ENCODE measurements around the gene ETV1. TPM values are rescaled to one million over a fixed set of nuclear protein-coding genes. Genes with fewer than 3 reads are reported as not detected.

The ETV1 gene
- total and polyA plus RNA-seq, 2 donors from 2014 or later, result 2.0 to 28.6 TPM

- H3K4me1 ChIP-seq (ENCODE audit: control insufficient read depth in 2 of 3, insufficient read depth in 2 of 3, low read depth in 1 of 3, low read length in 3 of 3), result peaks cover 0 to 5% (median 4%) of the 10 kb centered on the region in 3 donors
- H3K27me3 ChIP-seq (ENCODE audit: control insufficient read depth, insufficient read depth, low read length), result no peaks in the 10 kb centered on the region
- H3K9ac ChIP-seq (ENCODE audit: low read length in 3 of 3), result peak overlapping the region in 1 of 3 donors; percentile 0
- no peak for TF ChIP-seq CTCF (IDR thresholded peaks at IDR 0.05; ENCODE audit: borderline replicate concordance, extremely low read depth, insufficient read depth)
- H3K4me3 ChIP-seq (ENCODE audit: low read length in 3 of 3), result peak overlapping the region in 1 of 3 donors; percentile 14
- no peak overlapping the region for H3K27ac ChIP-seq (ENCODE audit: low read depth in 2 of 2, low read length in 2 of 2)
- H3K36me3 ChIP-seq (ENCODE audit: control insufficient read depth in 2 of 3, insufficient read depth in 3 of 3, low read length in 3 of 3), result no peaks in the 10 kb centered on the region
- H3K9me3 ChIP-seq (ENCODE audit: control insufficient read depth in 2 of 3, insufficient read depth in 1 of 3, low read length in 3 of 3), result no peaks in the 10 kb centered on the region
- peak in 1 of 5 donors; percentile 12 for DNase-seq
- FAIRE-seq, result no peak
- intact Hi-C loops (cut with DNase I), result no loop called here
Observed at GRCh38 chr7:13984831-13985685, 4.4 kb downstream of the ETV1 start.

GRCh38 chr7:13984061-13984460 lies 5.4 kb downstream of the ETV1 start:
- no peak overlapping the region for H3K27ac ChIP-seq (ENCODE audit: low read depth in 2 of 2, low read length in 2 of 2)
- intact Hi-C loops (cut with DNase I), result no loop called here
- no peak for TF ChIP-seq CTCF (IDR thresholded peaks at IDR 0.05; ENCODE audit: borderline replicate concordance, extremely low read depth, insufficient read depth)
- FAIRE-seq (peak; percentile 3), DNase-seq (no peak)
- H3K36me3 ChIP-seq (ENCODE audit: control insufficient read depth in 2 of 3, insufficient read depth in 3 of 3, low read length in 3 of 3), result no peaks in the 10 kb centered on the region
- no peaks in the 10 kb centered on the region for H3K27me3 ChIP-seq (ENCODE audit: control insufficient read depth, insufficient read depth, low read length)
- H3K9me3 ChIP-seq (ENCODE audit: control insufficient read depth in 2 of 3, insufficient read depth in 1 of 3, low read length in 3 of 3), result no peaks in the 10 kb centered on the region
- peaks cover 0 to 5% (median 2%) of the 10 kb centered on the region in 3 donors for H3K4me1 ChIP-seq (ENCODE audit: control insufficient read depth in 2 of 3, insufficient read depth in 2 of 3, low read depth in 1 of 3, low read length in 3 of 3)
- no peak overlapping the region for H3K4me3 ChIP-seq (ENCODE audit: low read length in 3 of 3)
- no peak overlapping the region for H3K9ac ChIP-seq (ENCODE audit: low read length in 3 of 3)

- no peak overlapping the region for H3K9ac ChIP-seq (ENCODE audit: low read length in 3 of 3)
- no peaks in the 10 kb centered on the region for H3K27me3 ChIP-seq (ENCODE audit: control insufficient read depth, insufficient read depth, low read length)
- peak; percentile 17 for FAIRE-seq
- intact Hi-C loops (cut with DNase I), result no loop called here
- DNase-seq, result no peak
- H3K36me3 ChIP-seq (ENCODE audit: control insufficient read depth in 2 of 3, insufficient read depth in 3 of 3, low read length in 3 of 3), result no peaks in the 10 kb centered on the region
- peaks cover 0 to 5% (median 0%) of the 10 kb centered on the region in 3 donors for H3K4me1 ChIP-seq (ENCODE audit: control insufficient read depth in 2 of 3, insufficient read depth in 2 of 3, low read depth in 1 of 3, low read length in 3 of 3)
- no peak overlapping the region for H3K27ac ChIP-seq (ENCODE audit: low read depth in 2 of 2, low read length in 2 of 2)
- H3K9me3 ChIP-seq (ENCODE audit: control insufficient read depth in 2 of 3, insufficient read depth in 1 of 3, low read length in 3 of 3), result no peaks in the 10 kb centered on the region
- no peak overlapping the region for H3K4me3 ChIP-seq (ENCODE audit: low read length in 3 of 3)
- TF ChIP-seq CTCF (IDR thresholded peaks at IDR 0.05; ENCODE audit: borderline replicate concordance, extremely low read depth, insufficient read depth), result no peak
Observed at GRCh38 chr7:13982940-13983677, 6.4 kb downstream of the ETV1 start.
